MCF 10A (cell line): Measurements from ENCODE around the gene PRDM1. TPM values are rescaled to one million over a fixed set of nuclear protein-coding genes. Genes with fewer than 3 reads are reported as not detected.

ENCODE experiments used
- BruUV-seq: library from RNA; stranded (reverse); fragments of 400-500 nt; replicated peaks from 2 replicates; lab custom pipeline; 2021; lab: Mats Ljungman, UMichigan
- CTCF ChIA-PET: fragments of 300-600 bp; sonication (Branson Sonifier 250); formaldehyde crosslinking; extraction: SDS; loops from one replicate; lab custom pipeline; 2021; ENCODE audit warnings: antibody characterized with exemption, inconsistent platforms; lab: Yijun Ruan, JAX
- POLR2A ChIA-PET: fragments of 300-600, 350-650 bp; sonication (Branson Sonifier 250); formaldehyde crosslinking; extraction: SDS; loops from one replicate; lab custom pipeline; 2020; ENCODE audit warnings: antibody characterized with exemption, inconsistent platforms; lab: Yijun Ruan, JAX
- DNase-seq: peaks from one replicate; pipeline ENCODE4 v3.0.0-alpha.2; 2018; ENCODE audit not compliant: unreplicated experiment
- H3K27ac Mint-ChIP-seq: one replicate; pipeline ENCODE4 v1.8.0; 2022; ENCODE audit warnings: mild to moderate bottlenecking, low read depth, mixed read lengths; ENCODE audit not compliant: unreplicated experiment
- H3K27me3 Mint-ChIP-seq: one replicate; pipeline ENCODE4 v1.8.0; 2022; ENCODE audit warnings: mixed read lengths; ENCODE audit not compliant: insufficient read depth, unreplicated experiment
- H3K36me3 Mint-ChIP-seq: one replicate; pipeline ENCODE4 v1.8.0; 2022; ENCODE audit warnings: mild to moderate bottlenecking, moderate library complexity, mixed read lengths; ENCODE audit not compliant: insufficient read depth, unreplicated experiment
- H3K4me1 Mint-ChIP-seq: one replicate; pipeline ENCODE4 v1.8.0; 2022; ENCODE audit warnings: mixed read lengths; ENCODE audit not compliant: insufficient read depth, unreplicated experiment
- H3K4me3 Mint-ChIP-seq: one replicate; pipeline ENCODE4 v1.8.0; 2022; ENCODE audit warnings: mild to moderate bottlenecking, moderate library complexity, mixed read lengths; ENCODE audit not compliant: unreplicated experiment
- H3K9me3 Mint-ChIP-seq: one replicate; pipeline ENCODE4 v1.8.0; 2022; ENCODE audit warnings: mixed read lengths; ENCODE audit not compliant: unreplicated experiment
- intact Hi-C: fragments of 100-400 bp; cut with micrococcal nuclease; formaldehyde crosslinking; loops from 2 replicates; pipeline ENCODE4 v1.14.1; 2022
- total RNA-seq: library from RNA; stranded (reverse); gene quantifications from 2 replicates; pipeline ENCODE4 v1.2.3, GENCODE V29; 2022
- TF ChIP-seq, protein P1 (sequence below): fragments of 200-600 bp; IDR thresholded peaks from one replicate; pipeline ENCODE4 v1.8.0; 2022; ENCODE audit warnings: antibody characterized with exemption, mild to moderate bottlenecking; ENCODE audit not compliant: unreplicated experiment

Gene PRDM1
- total RNA-seq, 1 experiment from 2014 or later, result 13.1 TPM

DNA sequence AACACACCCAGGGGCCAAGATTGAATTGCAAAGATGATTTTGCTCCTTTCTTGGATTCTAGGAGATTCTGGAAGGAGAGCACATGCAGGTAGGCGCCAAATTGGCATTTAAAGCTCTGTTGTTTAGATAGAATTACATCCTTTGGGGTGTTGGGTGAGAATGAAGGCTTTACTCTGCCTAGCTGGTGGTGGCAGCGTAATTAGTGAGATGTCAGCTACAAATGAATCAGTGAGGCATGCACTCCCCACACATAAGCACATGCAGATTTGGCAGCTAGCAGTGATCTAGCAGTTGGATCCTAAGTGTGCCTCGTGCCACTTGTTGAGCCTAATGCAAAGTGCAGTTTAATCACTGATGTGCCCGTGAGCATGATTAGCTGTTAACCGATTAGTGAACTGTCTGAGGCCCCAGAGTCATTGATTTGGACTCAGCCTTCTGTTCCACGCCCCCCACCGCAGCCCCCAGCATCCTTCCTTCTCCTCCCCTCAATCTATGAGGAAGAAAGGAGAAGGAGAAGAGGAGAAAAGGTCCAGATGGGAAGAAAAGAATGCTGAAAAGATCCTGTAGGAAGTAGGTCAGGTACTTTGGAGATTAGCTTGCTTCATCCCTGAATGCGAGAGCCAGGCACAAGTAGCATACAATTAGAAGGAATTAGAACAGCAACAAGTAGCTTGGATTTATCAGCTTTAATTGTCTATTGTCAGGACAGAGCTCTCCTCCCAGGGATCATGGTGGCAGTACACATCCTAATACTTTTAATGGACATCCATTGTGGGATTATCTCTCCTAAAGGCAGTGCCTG lies 6.0 kb upstream of the PRDM1 start:
- TF ChIP-seq, protein P1, sequence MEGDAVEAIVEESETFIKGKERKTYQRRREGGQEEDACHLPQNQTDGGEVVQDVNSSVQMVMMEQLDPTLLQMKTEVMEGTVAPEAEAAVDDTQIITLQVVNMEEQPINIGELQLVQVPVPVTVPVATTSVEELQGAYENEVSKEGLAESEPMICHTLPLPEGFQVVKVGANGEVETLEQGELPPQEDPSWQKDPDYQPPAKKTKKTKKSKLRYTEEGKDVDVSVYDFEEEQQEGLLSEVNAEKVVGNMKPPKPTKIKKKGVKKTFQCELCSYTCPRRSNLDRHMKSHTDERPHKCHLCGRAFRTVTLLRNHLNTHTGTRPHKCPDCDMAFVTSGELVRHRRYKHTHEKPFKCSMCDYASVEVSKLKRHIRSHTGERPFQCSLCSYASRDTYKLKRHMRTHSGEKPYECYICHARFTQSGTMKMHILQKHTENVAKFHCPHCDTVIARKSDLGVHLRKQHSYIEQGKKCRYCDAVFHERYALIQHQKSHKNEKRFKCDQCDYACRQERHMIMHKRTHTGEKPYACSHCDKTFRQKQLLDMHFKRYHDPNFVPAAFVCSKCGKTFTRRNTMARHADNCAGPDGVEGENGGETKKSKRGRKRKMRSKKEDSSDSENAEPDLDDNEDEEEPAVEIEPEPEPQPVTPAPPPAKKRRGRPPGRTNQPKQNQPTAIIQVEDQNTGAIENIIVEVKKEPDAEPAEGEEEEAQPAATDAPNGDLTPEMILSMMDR, result no peak
- ChIA-PET CTCF (interaction anchor here (0.6 to 1.5 kb wide), 3 partner anchors 10 to 1159 kb away, joined by 3 to 6 read pairs (median 4); no protein-coding TSS in a partner anchor), POLR2A (no interaction called here)
- peaks cover 28% of the 10 kb centered on the region for H3K4me1 Mint-ChIP-seq
- no peak overlapping the region for H3K27ac Mint-ChIP-seq
- H3K36me3 Mint-ChIP-seq, result no peaks in the 10 kb centered on the region
- DNase-seq, result no peak
- intact Hi-C loops, result no loop called here
- no TSS peak for BruUV-seq
- no peaks in the 10 kb centered on the region for H3K9me3 Mint-ChIP-seq
- H3K4me3 Mint-ChIP-seq, result no peak overlapping the region
- H3K27me3 Mint-ChIP-seq, result no peaks in the 10 kb centered on the region

DNA sequence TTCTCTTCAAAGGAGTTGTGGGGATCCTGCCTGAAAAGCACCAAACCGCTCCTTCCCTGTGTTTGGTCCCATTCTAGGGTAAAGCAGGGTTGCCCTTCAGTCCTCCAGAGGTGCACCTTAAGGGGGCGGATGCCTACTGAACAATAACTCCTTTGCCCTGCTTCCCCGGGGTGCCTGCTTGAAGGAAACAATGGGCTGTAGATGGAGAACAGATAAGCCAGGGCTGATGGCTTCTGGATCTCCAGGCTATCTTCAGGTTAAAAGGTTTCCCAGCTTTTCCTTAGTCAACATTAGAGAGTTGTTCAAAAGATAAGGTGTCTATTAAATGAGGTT lies 5.4 kb upstream of the PRDM1 start:
- Mint-ChIP-seq H3K9me3 (no peaks in the 10 kb centered on the region), H3K4me1 (peaks cover 34% of the 10 kb centered on the region), H3K27me3 (no peaks in the 10 kb centered on the region), H3K36me3 (no peaks in the 10 kb centered on the region), H3K4me3 (no peak overlapping the region), H3K27ac (no peak overlapping the region)
- no TSS peak for BruUV-seq
- TF ChIP-seq, protein P1, result no peak
- intact Hi-C loops, result no loop called here
- ChIA-PET POLR2A (no interaction called here), CTCF (interaction anchor here (0.6 to 1.5 kb wide), 3 partner anchors 11 to 1159 kb away, joined by 3 to 6 read pairs (median 4); no protein-coding TSS in a partner anchor)
- no peak for DNase-seq

DNA sequence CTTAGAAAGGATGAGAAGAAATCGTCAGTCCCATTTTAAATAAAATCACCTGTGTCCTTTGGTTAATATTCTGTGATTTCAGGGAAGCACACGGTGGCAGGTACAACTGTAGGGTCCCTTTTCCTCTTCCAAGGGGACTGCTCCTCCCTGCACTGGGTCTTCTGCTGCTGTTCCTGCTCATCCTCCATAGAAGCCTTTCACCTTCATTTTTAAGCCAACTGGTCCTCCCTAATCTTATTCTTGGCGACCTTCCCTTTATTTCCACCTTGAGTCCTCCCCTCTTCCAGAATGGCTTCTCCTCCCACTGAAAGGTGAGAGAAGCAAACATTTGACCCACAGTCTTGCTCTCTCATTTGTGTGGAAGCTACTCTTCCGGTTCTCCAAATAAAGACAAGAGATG lies 4.4 kb upstream of the PRDM1 start:
- Mint-ChIP-seq H3K36me3 (peaks cover 6% of the 10 kb centered on the region), H3K27ac (peak overlapping the region; percentile 61), H3K4me3 (no peak overlapping the region), H3K9me3 (no peaks in the 10 kb centered on the region), H3K27me3 (no peaks in the 10 kb centered on the region), H3K4me1 (peaks cover 34% of the 10 kb centered on the region)
- CTCF ChIA-PET, result interaction anchor here (0.6 kb wide), 1 partner anchor 99 kb away, joined by 3 read pairs; no protein-coding TSS in a partner anchor
- no TSS peak for BruUV-seq
- POLR2A ChIA-PET, result no interaction called here
- intact Hi-C loops, result no loop called here
- TF ChIP-seq, protein P1, result no peak
- DNase-seq, result no peak

DNA sequence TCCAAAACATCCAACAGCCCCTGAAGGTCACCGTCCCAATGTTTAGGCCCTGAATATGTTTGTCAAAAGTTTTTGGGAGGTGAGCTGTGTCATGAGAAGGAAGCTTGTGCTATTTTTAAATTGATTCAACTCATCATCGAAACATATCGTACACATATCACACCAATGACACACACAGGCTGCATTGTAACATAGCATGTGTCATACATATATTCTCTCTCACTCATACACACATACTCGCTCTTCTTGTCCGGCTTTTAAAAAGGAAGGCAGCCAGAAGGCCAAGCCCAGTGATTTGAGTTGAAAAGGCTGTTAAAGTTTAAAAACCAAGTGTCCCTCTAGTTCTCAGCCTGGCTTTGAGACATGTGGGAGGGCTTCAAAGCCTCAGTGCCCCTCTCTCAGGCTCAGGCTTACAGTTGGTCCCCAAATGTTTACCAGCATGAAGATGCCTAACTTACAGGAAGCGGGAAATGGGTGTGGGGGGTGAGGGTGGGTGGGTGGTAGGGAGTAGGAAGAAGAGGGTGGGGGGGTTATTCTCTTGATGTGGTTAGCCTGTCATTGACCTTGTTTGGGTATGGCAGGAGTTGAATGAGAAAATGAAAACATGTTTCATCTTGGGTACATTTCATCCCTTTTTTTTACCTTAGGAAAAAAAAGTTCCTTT lies 3.3 kb upstream of the PRDM1 start:
- CTCF ChIA-PET, result interaction anchor here (0.7 to 2.7 kb wide), 9 partner anchors 13 to 642 kb away, joined by 3 to 10 read pairs (median 4); no protein-coding TSS in a partner anchor
- Mint-ChIP-seq H3K9me3 (no peaks in the 10 kb centered on the region), H3K27me3 (no peaks in the 10 kb centered on the region), H3K4me3 (no peak overlapping the region), H3K36me3 (peaks cover 6% of the 10 kb centered on the region), H3K4me1 (peaks cover 39% of the 10 kb centered on the region), H3K27ac (peak overlapping the region; percentile 67)
- DNase-seq, result no peak
- intact Hi-C loops, result no loop called here
- no TSS peak for BruUV-seq
- TF ChIP-seq, protein P1, result no peak
- POLR2A ChIA-PET, result interaction anchor here (0.6 to 0.9 kb wide), 4 partner anchors 13 to 348 kb away, joined by 3 to 4 read pairs (median 4); no protein-coding TSS in a partner anchor
